ENCODE results near the gene FAM89B.
"Not testable (repeated sequence)": the region's sequence is repeated elsewhere in the genome, so short reads cannot be mapped to it uniquely, and the experiment has no call there.

The FAM89B gene

GRCh38 chr11:65556470-65557279, 15.7 kb upstream of the FAM89B start:
- no peak for DNase-seq (ENCODE audit: low read depth in 4 of 4, low spot score in 1 of 4)

GRCh38 chr11:65557280-65558001, 14.9 kb upstream of the FAM89B start:
- no peak for DNase-seq (ENCODE audit: low read depth in 4 of 4, low spot score in 1 of 4)

- no peak for DNase-seq (ENCODE audit: low read depth in 4 of 4, low spot score in 1 of 4)
Measured at GRCh38 chr11:65558002-65558929, 14.1 kb upstream of the FAM89B start, which contains the start of gene LTBP3. LTBP3 (minus strand) TSS chr11:65558359; CDS start chr11:65557959, 400 bp downstream.

GRCh38 chr11:65558930-65559509, 13.3 kb upstream of the FAM89B start:
- DNase-seq (ENCODE audit: low read depth in 4 of 4, low spot score in 1 of 4) = no peak

GRCh38 chr11:65559535-65559934, 12.8 kb upstream of the FAM89B start:
- DNase-seq (ENCODE audit: low read depth in 4 of 4, low spot score in 1 of 4) = no peak

- no peak for DNase-seq (ENCODE audit: low read depth in 4 of 4, low spot score in 1 of 4)
Measured at GRCh38 chr11:65559951-65560537, 12.3 kb upstream of the FAM89B start.

- DNase-seq (ENCODE audit: low read depth in 4 of 4, low spot score in 1 of 4) = no peak
Measured at GRCh38 chr11:65560555-65561418, 11.6 kb upstream of the FAM89B start.

GRCh38 chr11:65562020-65562419, 10.3 kb upstream of the FAM89B start:
- DNase-seq (ENCODE audit: low read depth in 4 of 4, low spot score in 1 of 4) = no peak

GRCh38 chr11:65562788-65563187, 9.6 kb upstream of the FAM89B start:
- no peak for DNase-seq (ENCODE audit: low read depth in 4 of 4, low spot score in 1 of 4)

GRCh38 chr11:65563601-65564000, 8.7 kb upstream of the FAM89B start:
- no peak for DNase-seq (ENCODE audit: low read depth in 4 of 4, low spot score in 1 of 4)

- not testable (repeated sequence) for DNase-seq (ENCODE audit: low read depth in 4 of 4, low spot score in 1 of 4)
Measured at GRCh38 chr11:65564879-65565559, 7.3 kb upstream of the FAM89B start.

GRCh38 chr11:65565624-65566453, 6.5 kb upstream of the FAM89B start:
- no peak for DNase-seq (ENCODE audit: low read depth in 4 of 4, low spot score in 1 of 4)

GRCh38 chr11:65569164-65569972, 3.0 kb upstream of the FAM89B start:
- DNase-seq (ENCODE audit: low read depth in 4 of 4, low spot score in 1 of 4) = peak in 1 of 4 experiments; percentile 55

GRCh38 chr11:65569973-65570918, 2.1 kb upstream of the FAM89B start, which contains the start of gene ZNRD2:
ZNRD2 (plus strand) TSS chr11:65570477; CDS start chr11:65570492, 15 bp downstream.
- DNase-seq (ENCODE audit: low read depth in 4 of 4, low spot score in 1 of 4) = peak; percentile 92 to 99 (median 96)

GRCh38 chr11:65571420-65571819, 918 bp upstream of the FAM89B start:
- DNase-seq (ENCODE audit: low read depth in 4 of 4, low spot score in 1 of 4) = no peak

GRCh38 chr11:65571940-65572339, 398 bp upstream of the FAM89B start:
- no peak for DNase-seq (ENCODE audit: low read depth in 4 of 4, low spot score in 1 of 4)
